ENCODE measurements around the gene SCO2.
"Not testable (repeated sequence)": the region's sequence is repeated elsewhere in the genome, so short reads cannot be mapped to it uniquely, and the experiment has no call there.

Gene SCO2

GRCh38 chr22:50550395-50550794 is 25.0 kb upstream of the SCO2 start:
- no peak for DNase-seq

- no peak for DNase-seq
Measured at GRCh38 chr22:50548921-50549790, 23.8 kb upstream of the SCO2 start.

- no peak for DNase-seq
Measured at GRCh38 chr22:50548040-50548920, 22.9 kb upstream of the SCO2 start.

- DNase-seq, result no peak
Measured at GRCh38 chr22:50547263-50547985, 22.0 kb upstream of the SCO2 start.

GRCh38 chr22:50546326-50547262 is 21.2 kb upstream of the SCO2 start:
- no peak for DNase-seq

- DNase-seq, result no peak
Measured at GRCh38 chr22:50545522-50546325, 20.3 kb upstream of the SCO2 start, which contains the start of gene KLHDC7B. TSS of gene KLHDC7B (plus strand) at chr22:50545899. CDS start at chr22:50546244, 345 bp downstream.

GRCh38 chr22:50544746-50545253 is 19.4 kb upstream of the SCO2 start:
- no peak for DNase-seq

- no peak for DNase-seq
Measured at GRCh38 chr22:50544078-50544745, 18.8 kb upstream of the SCO2 start.

GRCh38 chr22:50542416-50542927 is 17.1 kb upstream of the SCO2 start:
- DNase-seq, result no peak

- DNase-seq, result not testable (repeated sequence)
Measured at GRCh38 chr22:50541667-50542026, 16.2 kb upstream of the SCO2 start.

- no peak for DNase-seq
Measured at GRCh38 chr22:50540381-50540780, 15.0 kb upstream of the SCO2 start.

- DNase-seq, result no peak
Measured at GRCh38 chr22:50537765-50538164, 12.4 kb upstream of the SCO2 start.

GRCh38 chr22:50536226-50536625 is 10.8 kb upstream of the SCO2 start:
- no peak for DNase-seq

- no peak for DNase-seq
Measured at GRCh38 chr22:50535113-50535512, 9.7 kb upstream of the SCO2 start.

GRCh38 chr22:50533856-50534711 is 8.7 kb upstream of the SCO2 start:
- DNase-seq, result not testable (repeated sequence)

- no peak for DNase-seq
Measured at GRCh38 chr22:50532824-50533796, 7.7 kb upstream of the SCO2 start.

GRCh38 chr22:50531962-50532674 is 6.7 kb upstream of the SCO2 start:
- no peak for DNase-seq
